WI38 (cell line): ENCODE data around the gene SLC1A1.

Experiments
- H3K4me3 ChIP-seq: 2 replicates; pipeline ENCODE4 v1.5.1; 2011; ENCODE audit warnings: low read depth, mild to moderate bottlenecking, control low read depth, low read length
- TF ChIP-seq, protein P1 (sequence below): IDR thresholded peaks from 2 replicates; pipeline ENCODE4 v1.5.1; 2012; ENCODE audit warnings: low read depth, mild to moderate bottlenecking, control low read depth, low read length

SLC1A1 gene

DNA sequence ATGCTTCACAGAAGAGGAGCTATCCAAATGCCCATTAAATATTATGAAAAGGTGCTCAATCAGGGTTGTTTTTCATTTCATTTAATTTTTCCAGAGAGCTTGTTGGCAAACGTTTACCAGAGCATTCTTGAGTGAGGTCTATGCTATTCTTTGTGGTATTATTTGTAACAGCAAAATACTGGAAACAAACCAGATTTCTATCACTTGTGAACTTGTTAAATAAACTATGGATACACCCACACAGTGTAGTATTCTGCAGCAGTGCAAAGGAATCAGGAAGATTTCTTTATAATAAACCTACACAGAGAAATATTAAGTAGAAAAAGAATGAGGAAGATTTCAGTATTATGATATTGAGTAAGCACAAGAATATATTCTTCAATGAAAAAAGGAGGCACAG is 15.0 kb upstream of the SLC1A1 start:
- H3K4me3 ChIP-seq = no peak overlapping the region
- TF ChIP-seq, protein P1, sequence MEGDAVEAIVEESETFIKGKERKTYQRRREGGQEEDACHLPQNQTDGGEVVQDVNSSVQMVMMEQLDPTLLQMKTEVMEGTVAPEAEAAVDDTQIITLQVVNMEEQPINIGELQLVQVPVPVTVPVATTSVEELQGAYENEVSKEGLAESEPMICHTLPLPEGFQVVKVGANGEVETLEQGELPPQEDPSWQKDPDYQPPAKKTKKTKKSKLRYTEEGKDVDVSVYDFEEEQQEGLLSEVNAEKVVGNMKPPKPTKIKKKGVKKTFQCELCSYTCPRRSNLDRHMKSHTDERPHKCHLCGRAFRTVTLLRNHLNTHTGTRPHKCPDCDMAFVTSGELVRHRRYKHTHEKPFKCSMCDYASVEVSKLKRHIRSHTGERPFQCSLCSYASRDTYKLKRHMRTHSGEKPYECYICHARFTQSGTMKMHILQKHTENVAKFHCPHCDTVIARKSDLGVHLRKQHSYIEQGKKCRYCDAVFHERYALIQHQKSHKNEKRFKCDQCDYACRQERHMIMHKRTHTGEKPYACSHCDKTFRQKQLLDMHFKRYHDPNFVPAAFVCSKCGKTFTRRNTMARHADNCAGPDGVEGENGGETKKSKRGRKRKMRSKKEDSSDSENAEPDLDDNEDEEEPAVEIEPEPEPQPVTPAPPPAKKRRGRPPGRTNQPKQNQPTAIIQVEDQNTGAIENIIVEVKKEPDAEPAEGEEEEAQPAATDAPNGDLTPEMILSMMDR = no peak

DNA sequence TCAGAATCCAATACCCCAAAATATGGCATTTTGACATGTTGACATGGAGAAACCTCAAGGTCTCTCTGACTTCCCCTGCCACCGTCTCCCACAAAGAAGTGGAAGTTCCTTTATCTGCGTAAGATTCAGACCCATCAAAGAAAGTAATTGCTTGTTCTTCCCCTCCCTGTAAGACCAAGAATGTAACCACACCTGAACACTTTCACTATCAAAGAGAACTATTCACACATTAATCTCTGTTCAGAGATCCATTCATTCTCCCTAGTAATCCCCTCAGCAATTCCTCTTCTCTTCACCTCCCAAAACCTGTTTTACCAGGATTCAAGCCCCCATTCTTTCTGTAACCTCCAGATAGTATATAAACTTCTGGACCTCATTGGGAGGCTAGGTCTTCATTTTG is 4.1 kb upstream of the SLC1A1 start:
- no peak overlapping the region for H3K4me3 ChIP-seq
- TF ChIP-seq, protein P1 = no peak

DNA sequence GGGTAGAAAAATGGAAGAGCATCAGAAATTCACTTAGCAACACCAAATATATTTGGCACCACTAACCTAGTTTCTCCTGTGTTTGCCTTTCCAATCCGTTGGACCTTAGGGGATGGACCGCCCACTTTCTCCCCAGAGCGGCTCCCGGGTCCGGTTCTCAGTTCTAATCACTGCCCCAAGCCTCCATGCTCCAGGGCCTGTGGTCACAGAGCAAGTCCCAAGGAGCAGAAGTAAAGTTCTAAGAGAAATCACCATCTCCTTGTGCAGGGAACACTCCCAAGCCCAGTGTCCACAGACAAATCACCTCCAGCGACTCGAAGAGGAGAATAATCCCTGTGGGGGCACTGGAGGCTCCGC is 728 bp upstream of the SLC1A1 start:
- H3K4me3 ChIP-seq = peak overlapping the region; percentile 62

DNA sequence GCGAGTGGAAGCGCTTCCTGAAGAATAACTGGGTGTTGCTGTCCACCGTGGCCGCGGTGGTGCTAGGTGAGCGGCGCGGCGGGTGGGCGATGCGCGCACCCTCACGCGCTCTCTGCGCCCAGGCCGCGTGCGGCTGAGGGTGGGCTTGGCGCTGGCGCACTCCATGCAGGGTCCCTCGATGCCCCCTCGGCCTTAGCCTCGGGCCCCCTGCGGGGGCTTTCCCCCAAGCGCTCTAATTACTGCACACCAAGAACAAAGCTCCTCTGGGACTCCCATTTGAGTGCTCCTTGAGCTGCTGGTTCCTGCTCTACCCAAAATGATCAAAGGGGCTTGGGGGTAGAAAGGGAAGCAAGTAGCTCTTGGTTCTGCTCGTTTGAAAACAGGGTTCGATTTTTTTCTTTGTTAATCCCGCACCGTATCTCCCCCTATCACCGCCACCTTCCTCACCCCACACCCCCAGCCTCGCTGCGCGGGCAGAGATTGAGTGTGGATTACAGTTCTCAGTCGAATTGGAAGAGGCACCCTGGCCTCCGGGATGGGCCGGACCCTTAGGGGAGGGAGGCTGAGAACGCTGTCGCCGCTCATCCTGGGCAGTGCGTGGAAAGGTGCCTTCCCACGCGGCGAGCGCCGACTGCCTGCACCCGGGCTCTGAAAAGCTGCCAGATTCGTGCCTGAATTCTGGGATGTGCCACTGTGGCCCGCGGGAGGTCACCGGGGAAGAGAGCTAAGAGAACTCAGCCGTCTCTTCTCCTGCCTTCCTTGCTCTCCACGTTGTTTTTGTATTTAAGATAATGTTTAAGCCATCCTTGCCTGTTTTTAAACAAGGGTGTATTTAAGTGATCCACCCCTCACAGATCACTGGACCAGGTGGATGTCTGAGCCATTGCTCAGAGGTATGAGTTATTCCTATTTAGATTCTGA is 697 bp downstream of the SLC1A1 start:
- peak overlapping the region; percentile 62 for H3K4me3 ChIP-seq
- TF ChIP-seq, protein P1 = no peak

More for the DNA sequence above, 728 bp upstream of the SLC1A1 start:
- TF ChIP-seq, protein P1 = no peak

DNA sequence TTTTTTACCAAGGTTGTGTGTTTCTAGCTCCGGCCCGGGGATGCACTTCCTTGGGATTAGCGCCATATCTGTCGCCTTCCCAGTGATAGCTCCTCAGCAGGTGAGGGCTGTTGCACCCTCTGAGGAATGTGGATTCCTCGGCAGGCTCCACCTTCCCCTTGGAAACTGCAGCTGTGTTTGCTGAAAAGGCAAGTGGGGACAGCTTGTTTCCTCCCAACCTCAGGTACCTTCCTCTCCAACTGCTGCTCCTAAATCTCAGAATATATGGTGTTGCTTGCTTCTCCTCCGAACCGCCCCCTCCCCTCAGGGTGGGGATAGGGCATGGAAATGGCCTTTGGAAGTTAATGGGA is 1.3 kb downstream of the SLC1A1 start:
- H3K4me3 ChIP-seq = peak overlapping the region; percentile 62
- TF ChIP-seq, protein P1 = no peak

DNA sequence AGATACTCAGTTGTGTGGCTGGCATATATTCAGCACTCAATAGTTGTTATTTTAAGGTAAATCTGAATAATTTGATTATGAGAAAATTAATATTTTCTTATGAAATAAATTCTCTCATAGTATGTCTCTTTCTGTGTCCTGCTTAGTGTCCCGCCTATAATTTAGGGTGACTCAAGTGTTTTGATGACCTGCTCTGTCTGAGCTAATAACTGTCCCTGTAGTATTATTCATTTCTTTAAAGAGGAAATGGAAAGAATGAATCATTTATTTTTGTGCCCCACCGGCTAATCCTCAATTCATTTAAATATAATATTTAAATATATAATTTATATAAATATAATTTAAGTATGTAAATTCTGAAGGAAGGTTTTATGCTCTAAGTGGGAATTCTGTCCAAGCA is 4.1 kb downstream of the SLC1A1 start:
- H3K4me3 ChIP-seq = no peak overlapping the region
- TF ChIP-seq, protein P1 = no peak

DNA sequence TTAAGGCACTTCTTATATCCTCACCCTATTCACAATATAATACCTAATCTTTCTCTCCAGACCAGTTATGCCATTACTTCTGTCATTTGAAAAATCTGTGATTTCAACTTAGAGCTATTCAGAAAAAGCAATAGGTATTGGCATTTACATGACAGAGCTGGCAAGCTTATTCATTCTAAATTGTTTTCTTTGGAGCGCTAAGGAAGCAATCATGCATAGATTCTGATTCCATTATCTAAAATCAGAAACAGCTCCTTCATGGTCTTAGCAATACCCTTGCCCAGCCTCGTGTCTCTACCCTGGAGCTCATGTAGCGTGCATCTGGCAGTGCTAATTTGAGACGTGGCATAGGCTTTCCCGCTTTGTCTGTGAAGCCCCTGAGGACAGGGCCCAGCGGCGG is 4.5 kb downstream of the SLC1A1 start:
- TF ChIP-seq, protein P1 = no peak
- H3K4me3 ChIP-seq = no peak overlapping the region
